ENCODE data around the gene PNLIPRP2. TPM values are rescaled to one million over a fixed set of nuclear protein-coding genes. Genes with fewer than 3 reads are reported as not detected.

The PNLIPRP2 gene
- total RNA-seq, 1 experiment from 2014 or later, result 1.1 TPM

GRCh38 chr10:116621476-116621875 lies 723 bp downstream of the PNLIPRP2 start:
- H3K4me1 ChIP-seq (ENCODE audit: control insufficient read depth in 1 of 2, insufficient read depth in 2 of 2, low read length in 2 of 2), result no peaks in the 10 kb centered on the region
- no peak overlapping the region for H3K27ac ChIP-seq (ENCODE audit: low read depth, low read length)
- H3K4me3 ChIP-seq (replicated peaks in 1 of 2; ENCODE audit: low read depth in 1 of 2, low read length in 2 of 2), result no peak overlapping the region
- ChIA-PET POLR2A (no interaction called here), CTCF (no interaction called here), RAD21 (ENCODE audit: low non-redundant PET in 1 of 2, low total read pairs in 2 of 2, uncharacterized antibody in 2 of 2, unreplicated experiment in 2 of 2) (no interaction called here)
- no peaks in the 10 kb centered on the region for H3K79me2 ChIP-seq (ENCODE audit: insufficient read depth, low read length)
- no peak overlapping the region for H3K4me2 ChIP-seq (ENCODE audit: low read length)
- no peaks in the 10 kb centered on the region; the same call in 1 of the 2 replicates for H4K20me1 ChIP-seq (ENCODE audit: insufficient read depth)
- no peaks in the 10 kb centered on the region for H3K27me3 ChIP-seq (ENCODE audit: insufficient read depth, low read length)
- DNase-seq (ENCODE audit: low read depth, low spot score) (no peak), ATAC-seq (no peak)
- no peaks in the 10 kb centered on the region for H3K9me2 ChIP-seq (ENCODE audit: insufficient read depth)
- TF ChIP-seq SIN3A (IDR thresholded peaks at IDR 0.05; ENCODE audit: low read depth) (no peak), CTCF (IDR thresholded peaks at IDR 0.05 in 2 of 3, conservative IDR thresholded peaks at IDR 0.05 in 1 of 3; ENCODE audit: borderline replicate concordance in 1 of 3, insufficient read depth in 1 of 3, low read depth in 2 of 3, low read length in 2 of 3) (no peak), POLR2AphosphoS5 (IDR thresholded peaks at IDR 0.05; ENCODE audit: low read depth, low read length) (no peak), SRF (IDR thresholded peaks at IDR 0.05; ENCODE audit: low read depth) (no peak), CBX3 (IDR thresholded peaks at IDR 0.05; ENCODE audit: low read depth) (no peak), ZFX (IDR thresholded peaks at IDR 0.05) (no peak), POLR2A (IDR thresholded peaks at IDR 0.05; ENCODE audit: borderline replicate concordance, extremely low read depth, insufficient read depth, insufficient read length) (no peak), TCF7L2 (IDR thresholded peaks at IDR 0.05; ENCODE audit: borderline replicate concordance, extremely low read depth, insufficient read depth, insufficient read length) (no peak), ZNF274 (IDR thresholded peaks at IDR 0.05; ENCODE audit: low read depth, low read length) (no peak), EZH2 (IDR thresholded peaks at IDR 0.05) (no peak), FOSL1 (IDR thresholded peaks at IDR 0.05; ENCODE audit: low read depth) (no peak), JUND (IDR thresholded peaks at IDR 0.05) (no peak), YY1 (IDR thresholded peaks at IDR 0.05; ENCODE audit: extremely low read depth, insufficient replicate concordance, low read depth, low read length) (no peak), SP1 (IDR thresholded peaks at IDR 0.05; ENCODE audit: low read depth) (no peak), CEBPB (IDR thresholded peaks at IDR 0.05; ENCODE audit: low read depth) (no peak), EZH2phosphoT487 (IDR thresholded peaks at IDR 0.05; ENCODE audit: borderline replicate concordance) (no peak), RAD21 (IDR thresholded peaks at IDR 0.05; ENCODE audit: low read depth) (no peak)
- TF ChIP-seq, protein P1, sequence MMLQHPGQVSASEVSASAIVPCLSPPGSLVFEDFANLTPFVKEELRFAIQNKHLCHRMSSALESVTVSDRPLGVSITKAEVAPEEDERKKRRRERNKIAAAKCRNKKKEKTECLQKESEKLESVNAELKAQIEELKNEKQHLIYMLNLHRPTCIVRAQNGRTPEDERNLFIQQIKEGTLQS (IDR thresholded peaks at IDR 0.05), result no peak
- TF ChIP-seq, protein P2, sequence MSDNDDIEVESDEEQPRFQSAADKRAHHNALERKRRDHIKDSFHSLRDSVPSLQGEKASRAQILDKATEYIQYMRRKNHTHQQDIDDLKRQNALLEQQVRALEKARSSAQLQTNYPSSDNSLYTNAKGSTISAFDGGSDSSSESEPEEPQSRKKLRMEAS (IDR thresholded peaks at IDR 0.05), result no peak
- TF ChIP-seq, protein P3, sequence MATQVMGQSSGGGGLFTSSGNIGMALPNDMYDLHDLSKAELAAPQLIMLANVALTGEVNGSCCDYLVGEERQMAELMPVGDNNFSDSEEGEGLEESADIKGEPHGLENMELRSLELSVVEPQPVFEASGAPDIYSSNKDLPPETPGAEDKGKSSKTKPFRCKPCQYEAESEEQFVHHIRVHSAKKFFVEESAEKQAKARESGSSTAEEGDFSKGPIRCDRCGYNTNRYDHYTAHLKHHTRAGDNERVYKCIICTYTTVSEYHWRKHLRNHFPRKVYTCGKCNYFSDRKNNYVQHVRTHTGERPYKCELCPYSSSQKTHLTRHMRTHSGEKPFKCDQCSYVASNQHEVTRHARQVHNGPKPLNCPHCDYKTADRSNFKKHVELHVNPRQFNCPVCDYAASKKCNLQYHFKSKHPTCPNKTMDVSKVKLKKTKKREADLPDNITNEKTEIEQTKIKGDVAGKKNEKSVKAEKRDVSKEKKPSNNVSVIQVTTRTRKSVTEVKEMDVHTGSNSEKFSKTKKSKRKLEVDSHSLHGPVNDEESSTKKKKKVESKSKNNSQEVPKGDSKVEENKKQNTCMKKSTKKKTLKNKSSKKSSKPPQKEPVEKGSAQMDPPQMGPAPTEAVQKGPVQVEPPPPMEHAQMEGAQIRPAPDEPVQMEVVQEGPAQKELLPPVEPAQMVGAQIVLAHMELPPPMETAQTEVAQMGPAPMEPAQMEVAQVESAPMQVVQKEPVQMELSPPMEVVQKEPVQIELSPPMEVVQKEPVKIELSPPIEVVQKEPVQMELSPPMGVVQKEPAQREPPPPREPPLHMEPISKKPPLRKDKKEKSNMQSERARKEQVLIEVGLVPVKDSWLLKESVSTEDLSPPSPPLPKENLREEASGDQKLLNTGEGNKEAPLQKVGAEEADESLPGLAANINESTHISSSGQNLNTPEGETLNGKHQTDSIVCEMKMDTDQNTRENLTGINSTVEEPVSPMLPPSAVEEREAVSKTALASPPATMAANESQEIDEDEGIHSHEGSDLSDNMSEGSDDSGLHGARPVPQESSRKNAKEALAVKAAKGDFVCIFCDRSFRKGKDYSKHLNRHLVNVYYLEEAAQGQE (IDR thresholded peaks at IDR 0.05; ENCODE audit: low read depth), result no peak
- no peaks in the 10 kb centered on the region for H3K9me3 ChIP-seq (ENCODE audit: control insufficient read depth in 1 of 2, insufficient read depth in 1 of 2, low read depth in 1 of 2, low read length in 2 of 2)
- no TSS peak for BruUV-seq (replicated peaks)
- H3K36me3 ChIP-seq (ENCODE audit: control insufficient read depth in 1 of 2, insufficient read depth in 2 of 2, low read length in 2 of 2), result no peaks in the 10 kb centered on the region
- H3K9ac ChIP-seq (ENCODE audit: low read length), result no peak overlapping the region
- no peak overlapping the region for H2AFZ ChIP-seq (ENCODE audit: low read depth, low read length, poor library complexity, severe bottlenecking)
- intact Hi-C loops (cut with micrococcal nuclease), result no loop called here

All from HCT116 (cell line).